Iris pigment epithelial cell (primary cell): ENCODE results near the gene DCAF15.
"Not testable (repeated sequence)": the region's sequence is repeated elsewhere in the genome, so short reads cannot be mapped to it uniquely, and the experiment has no call there.

Experiments used
- DNase-seq: peaks from one replicate; pipeline ENCODE4 v3.0.0-alpha.2; 2011; ENCODE audit warnings: low read depth

The DCAF15 gene

DNA sequence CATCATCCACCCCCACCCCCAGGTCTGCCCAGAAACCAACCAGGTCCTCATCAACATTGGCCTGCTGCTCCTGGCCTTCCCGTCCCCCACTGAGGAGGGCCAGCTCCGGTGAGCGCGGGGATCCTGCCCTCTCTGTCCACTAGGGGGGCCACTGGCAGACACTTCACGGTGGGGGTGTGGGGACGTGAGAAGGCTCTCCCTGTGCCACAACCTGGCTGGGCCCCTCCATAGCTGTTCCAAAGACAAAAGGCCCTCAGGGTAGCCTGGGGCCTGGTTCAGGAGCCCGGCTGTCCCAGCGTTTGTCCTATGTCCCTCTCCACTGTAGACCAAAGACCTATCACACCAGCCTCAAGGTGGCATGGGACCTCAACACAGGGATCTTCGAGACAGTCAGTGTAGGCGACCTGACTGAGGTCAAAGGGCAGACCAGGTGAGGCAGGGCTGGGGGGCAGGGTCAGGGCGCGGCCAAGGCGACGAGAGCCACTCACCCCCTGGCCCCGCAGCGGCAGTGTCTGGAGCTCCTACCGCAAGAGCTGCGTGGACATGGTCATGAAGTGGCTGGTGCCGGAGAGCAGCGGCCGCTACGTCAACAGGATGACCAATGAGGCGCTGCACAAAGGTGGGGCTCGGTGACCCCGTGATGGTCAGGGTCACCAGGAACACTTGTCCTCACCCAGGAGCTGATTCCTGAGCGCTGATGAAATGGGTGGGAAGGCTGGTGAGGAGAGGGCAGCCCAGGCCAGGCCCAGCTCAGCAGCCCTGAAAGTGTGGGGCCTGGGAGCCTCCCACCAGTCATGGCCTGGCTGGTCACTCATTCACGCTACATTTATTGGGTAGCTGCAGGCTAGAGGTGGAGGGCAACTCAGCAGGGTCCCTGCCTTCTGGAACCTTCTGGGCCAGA is 7.9 kb downstream of the DCAF15 start:
- DNase-seq = no peak

DNA sequence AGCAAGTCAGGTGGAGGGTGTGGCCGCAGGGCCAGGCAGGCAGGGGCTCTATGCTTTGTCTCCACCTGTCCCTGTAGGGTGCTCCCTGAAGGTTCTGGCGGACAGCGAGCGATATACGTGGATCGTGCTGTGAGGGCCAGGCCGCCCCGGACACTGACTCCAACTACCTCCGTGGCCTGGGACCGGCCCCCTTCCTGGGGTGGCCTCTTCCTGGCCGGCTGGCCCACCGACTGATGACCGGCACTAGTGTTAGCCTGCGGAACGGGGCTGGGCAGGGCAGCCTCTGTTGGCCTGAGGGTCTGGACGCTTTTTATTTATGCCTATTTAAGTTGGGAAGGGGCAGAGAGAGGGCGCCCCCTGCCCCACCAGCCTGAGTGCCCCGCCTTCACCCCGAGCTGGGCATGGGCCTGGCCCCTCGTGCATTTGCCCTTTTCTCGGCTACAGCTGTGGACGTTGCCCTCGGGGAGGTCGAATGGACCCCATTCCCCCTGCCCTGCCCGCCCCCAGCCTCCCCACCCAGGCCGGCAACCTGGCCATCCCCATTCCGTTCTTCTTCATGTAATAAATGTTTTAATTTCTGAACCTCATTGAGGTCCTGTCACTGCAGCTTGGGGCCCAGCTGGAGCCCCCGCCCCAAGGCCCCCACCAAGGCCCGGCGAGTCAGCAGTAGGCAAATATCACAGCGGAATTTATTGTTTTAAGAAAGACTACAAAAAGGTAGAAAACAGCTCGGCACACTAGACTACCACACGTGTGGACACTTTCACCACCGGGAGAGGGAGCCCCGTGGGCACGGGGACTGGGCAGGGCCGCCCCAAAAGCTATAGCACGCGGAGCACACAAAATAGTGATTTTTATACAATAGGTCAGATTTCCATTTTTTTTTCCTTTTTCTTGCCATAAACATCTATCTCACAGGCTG is 8.8 kb downstream of the DCAF15 start:
- DNase-seq = no peak

DNA sequence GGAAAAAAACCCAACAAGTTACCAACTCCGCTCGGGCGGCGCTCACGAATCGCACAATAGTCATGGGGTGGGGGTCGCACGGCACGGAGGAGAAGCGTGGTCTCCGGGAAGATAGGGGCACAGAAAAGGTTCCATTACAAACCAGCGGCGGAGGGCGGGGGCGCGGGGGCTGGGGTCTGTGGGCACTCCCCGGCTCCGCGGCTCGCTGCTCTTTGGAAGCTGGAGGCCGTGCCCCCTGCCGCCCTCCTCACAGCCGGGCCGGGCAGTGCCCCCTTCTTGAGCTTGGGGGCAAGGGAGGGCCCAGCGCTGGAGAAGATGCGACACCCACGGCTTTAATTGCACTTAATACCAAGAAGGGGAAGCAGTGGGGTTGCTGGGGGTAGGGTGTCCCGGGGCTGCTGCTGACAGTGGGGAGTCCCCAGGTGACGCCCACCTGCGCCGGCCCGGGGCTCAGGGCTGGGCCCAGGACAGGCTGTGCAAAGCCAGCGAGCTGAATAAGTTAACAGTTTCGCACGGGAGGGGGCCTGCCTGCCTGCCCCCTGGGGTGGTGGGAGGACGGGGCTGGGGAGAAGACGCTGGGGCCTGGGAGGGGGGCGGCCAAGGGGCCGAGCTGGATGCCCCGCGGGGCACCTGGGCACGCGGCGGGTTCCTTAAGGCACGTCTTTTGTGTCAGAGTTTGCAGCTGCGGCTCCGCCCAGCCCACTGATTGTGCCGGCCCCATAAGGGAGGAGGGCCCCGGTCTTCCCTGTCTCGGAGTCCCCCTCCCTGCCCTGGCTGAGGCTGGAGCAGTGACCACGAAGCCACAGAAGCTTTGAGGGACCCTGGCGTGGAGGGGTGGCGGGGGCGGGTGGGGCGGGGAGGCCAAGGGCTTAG is 9.8 kb downstream of the DCAF15 start:
- DNase-seq = no peak

DNA sequence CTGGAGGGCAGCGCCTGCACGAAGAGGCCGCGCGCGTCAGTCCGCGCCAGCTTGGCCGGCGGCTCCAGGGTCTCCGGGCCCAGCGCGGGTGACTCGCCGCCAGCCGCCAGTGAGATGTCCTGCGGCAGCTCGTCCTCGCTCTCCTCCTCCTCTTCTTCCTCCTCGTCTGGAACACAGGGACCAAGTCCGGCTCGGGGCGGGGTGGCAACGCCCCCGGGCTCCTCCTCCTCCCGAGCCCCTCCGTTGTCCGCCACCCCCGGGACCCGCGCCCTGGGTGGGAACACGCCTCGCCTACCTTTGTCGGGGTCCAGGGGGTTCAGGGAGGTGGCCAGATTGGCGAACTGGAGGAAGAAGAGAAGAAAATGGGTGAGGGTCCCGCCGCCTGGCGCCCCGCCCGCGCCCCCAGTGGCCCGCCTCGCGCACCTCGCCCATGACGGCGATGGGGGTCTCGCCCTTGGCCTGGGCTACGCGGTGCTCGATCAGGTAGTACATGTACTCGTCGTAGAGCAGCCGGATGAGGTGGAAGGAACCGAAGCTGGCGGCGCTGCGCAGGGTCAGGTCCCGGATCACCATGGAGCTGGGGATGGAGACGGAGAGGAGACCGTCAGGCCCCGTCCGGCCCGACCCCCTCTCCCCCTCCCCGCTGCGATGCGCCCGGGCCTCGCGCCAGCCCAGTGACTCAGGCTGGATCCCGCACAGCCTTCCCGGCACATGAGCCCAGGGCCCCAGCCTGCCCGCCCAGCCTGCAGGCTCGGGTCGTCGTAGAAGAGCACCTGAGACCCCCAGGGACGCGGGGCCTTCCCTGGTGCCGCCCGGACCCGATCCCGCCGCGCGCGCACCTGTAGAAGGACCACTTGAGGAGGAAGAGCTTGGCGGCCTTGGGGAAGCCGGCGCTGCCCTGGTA is 10.6 kb downstream of the DCAF15 start:
- DNase-seq = peak; percentile 55

DNA sequence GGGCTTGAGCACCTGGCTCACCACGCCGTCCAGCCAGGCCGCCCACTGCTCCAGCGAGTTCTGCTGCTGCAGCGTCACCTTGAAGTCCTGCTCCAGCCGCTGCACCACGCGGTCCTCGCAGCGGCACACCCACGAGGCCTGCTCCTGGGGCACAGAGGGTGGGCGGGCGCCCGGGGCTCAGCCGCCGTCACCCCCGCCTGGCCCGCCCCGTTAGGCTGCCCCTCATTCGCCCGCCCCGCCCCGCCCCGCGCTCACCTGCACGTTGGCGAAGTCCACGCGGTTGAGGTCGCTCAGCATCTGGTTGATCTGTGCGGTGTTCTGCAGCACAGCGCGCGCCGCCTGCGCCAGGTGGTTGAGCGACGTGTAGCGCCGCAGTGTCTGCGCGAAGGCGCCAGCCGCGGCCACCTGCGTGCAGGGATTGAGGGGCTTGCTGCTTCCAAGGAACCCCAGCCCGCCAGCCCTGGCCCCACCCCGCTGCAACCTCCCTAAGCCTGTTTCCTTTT is 11.3 kb downstream of the DCAF15 start:
- no peak for DNase-seq

DNA sequence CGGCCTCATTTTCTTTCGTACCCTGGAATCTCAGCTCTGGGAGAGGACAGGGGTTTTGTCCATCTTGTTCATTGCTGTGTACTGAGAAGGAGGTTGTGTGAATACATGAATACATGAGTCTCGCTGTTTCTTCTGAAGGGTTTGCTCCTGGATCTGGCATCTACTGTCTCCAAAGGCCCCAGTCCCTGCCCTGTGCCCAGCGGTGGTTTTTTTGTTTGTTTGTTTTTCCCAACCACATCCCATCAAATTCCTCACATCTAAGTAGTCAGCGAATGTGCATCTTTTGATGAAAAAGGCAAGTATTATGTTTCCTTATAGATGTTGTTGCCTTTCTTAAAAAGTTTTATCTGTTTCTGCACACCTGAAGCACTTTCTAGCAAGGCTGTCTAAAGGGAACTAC is 12.5 kb downstream of the DCAF15 start:
- DNase-seq = no peak

DNA sequence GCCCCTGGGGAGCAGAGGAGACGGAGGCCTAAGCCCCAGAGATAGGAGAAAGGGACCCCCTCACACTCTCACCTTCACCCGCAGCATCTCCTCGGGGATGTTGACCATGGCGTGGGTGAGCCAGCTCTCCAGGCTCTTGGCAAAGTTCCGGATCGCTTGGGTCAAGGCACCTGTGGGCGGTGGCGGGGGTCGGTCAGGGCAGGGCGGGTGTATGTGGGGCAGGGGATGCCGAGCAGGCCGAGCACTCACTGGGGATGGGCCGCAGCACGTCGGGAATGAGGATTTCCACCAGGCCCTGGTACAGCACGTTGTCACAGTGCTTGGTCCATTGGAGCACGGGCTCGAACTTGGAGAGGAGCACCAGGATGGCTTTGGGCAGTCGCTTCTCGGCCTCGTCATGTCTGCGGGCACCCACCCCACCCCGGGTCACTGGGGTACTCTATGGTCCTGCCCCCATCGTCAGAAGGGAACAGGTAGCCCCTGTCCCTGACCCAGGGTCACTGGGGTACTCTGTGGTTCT is 13.1 kb downstream of the DCAF15 start:
- no peak for DNase-seq

DNA sequence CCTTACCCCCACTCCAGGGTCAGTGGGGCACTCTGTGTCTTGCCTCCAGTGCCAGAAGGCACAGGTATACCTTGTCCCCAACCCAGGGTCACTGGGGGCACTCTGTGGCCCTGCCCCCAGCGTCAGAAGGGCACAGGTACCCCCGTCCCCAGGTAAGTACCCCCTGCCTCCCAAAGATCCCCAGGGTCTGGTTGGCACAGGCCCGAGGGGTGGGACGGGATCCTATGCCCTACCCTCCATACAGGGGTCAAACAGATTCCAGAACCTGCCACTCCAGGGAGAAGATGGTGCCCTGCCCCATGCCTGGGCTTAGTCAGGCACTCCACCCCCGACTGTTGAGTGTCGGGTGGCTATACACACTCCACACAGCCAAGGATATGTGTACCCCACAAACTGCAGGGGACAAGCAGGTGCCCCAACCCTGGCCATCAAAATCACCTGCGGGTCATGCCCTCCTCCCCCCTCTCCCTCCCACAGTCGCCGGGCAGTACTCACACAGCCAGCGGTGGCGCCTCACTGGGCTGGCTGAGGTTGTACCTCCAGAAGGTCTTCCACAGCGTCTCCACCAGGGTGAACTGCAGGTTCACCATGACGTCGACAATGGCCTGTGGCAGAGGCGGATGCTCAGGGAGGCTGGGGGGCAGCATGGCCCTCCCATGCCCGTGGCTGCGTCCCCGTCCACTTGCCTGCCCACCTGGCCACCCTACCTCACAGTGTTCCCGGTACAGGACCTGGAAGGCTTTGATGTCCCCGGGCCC is 13.8 kb downstream of the DCAF15 start:
- DNase-seq = no peak

DNA sequence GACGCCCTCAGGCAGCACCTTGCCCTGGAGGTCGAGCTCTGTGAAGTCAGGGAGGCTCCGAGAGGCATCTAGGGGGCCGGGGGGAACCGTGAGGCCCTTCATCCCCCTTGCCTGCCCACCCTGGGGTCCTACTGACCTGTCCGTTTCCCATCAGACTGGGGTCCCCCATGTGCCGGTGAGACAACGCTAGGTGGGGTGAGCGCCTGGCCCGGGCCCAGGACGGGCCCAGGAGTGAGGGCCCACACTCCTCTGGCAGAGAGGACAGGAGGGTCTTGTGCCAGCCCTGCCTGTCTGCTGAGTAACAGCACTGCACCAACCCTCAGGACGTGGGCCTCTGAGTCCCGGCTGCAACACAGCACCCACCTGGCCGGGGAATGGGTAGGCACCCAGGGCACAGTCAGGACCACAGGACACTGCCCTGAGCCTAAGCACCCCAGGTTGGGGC is 14.4 kb downstream of the DCAF15 start:
- DNase-seq = no peak

DNA sequence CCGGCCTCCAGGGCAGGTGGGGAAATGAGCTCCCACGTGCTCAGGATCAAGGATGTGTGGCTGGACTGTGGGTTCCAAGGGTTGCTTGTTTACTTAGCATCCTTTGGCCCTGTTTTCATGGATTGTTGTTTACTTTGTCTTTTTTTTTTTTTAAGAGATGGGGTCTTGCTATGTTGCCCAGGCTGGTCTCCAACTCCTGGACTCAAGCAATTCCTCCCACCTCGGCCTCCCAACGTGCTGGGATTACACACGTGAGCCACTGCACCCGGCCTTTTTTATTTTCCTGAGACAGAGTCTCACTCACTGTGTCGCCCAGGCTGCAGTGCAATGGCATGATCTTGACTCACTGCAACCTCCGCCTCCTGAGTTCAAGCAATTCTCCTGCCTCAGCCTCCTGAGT is 14.9 kb downstream of the DCAF15 start:
- not testable (repeated sequence) for DNase-seq

DNA sequence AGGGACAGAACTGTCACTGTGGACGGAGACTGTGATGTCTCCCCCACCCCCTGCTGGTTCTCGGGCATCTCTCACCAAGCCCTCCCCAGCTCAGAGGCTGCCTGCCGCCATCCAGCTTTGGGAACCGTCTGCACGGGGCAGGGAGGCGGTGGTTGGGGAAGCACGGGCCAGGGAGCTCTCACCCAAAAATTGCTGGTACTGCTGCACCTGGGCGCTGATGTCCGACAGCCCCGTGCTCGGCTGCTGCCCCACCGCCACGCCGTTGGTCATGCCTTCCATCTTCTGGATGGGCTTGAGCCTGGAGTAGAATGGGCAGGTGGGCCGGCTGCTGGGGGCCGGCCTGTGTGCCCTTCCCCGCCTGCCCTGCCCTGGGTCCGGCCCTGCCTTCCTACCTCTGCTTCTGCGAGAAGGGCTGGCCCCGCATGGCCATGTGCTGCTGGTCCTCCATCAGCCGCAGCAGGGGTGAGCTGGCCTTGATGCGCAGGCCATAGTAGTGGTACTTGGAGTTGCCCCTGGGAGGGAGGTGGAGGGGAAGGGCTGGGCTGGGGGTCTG is 16.1 kb downstream of the DCAF15 start:
- no peak for DNase-seq

DNA sequence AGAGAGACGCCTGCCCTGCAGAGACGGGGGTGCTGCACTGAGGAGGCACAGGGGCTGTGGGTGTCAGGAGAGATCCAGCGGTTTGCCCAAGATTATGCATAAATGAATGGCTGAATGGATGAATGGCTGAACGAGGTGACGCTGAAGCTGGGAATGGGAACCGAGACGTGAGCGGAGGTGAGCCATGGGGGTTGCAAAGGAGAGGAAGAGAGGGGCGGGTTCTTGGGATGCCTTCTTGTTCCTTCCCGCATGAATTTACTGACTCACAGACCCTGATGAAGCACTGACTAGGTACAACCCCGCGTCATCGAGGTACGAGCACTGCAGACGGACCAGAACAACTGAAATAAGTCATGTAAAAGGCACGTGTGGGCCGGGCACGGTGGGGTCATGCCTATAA is 16.7 kb downstream of the DCAF15 start:
- no peak for DNase-seq

DNA sequence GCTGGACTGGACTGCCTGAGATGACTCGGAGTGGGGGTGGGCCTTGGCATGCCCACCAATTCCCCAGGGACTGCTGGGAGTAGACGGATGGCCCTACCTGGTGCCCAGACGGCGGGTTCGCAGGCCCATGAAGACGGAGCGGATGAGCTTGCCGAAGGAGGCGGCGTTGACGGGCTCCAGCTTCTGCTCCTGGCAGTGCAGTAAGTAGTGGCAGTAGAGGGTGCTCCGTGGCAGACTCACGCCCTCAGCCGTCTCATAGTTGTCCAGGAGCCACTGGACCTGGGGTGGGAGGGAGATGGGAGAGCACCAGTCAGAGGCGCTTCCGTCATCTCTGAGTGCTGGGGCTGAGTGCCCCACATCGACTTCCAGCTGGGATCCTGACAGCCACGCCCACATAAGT is 17.6 kb downstream of the DCAF15 start:
- DNase-seq = no peak

DNA sequence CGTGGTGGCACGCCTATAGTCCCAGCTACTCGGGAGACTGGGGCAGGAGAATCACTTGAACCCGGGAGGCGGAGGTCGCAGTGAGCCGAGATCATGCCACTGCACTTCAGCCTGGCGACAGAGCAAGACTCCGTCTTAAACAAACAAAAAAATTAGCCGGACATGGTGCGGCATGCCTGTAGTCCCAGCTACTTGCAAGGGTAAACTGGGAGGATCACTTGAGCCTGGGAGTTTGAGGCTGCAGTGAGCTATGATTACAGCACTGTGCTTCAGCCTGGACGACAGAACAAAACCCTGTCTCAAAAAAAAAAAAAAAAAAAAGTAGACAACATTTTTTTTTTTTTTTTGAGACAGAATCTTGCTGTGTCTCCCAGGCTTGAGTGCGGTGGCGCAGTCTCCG is 19.6 kb downstream of the DCAF15 start:
- DNase-seq = not testable (repeated sequence)

DNA sequence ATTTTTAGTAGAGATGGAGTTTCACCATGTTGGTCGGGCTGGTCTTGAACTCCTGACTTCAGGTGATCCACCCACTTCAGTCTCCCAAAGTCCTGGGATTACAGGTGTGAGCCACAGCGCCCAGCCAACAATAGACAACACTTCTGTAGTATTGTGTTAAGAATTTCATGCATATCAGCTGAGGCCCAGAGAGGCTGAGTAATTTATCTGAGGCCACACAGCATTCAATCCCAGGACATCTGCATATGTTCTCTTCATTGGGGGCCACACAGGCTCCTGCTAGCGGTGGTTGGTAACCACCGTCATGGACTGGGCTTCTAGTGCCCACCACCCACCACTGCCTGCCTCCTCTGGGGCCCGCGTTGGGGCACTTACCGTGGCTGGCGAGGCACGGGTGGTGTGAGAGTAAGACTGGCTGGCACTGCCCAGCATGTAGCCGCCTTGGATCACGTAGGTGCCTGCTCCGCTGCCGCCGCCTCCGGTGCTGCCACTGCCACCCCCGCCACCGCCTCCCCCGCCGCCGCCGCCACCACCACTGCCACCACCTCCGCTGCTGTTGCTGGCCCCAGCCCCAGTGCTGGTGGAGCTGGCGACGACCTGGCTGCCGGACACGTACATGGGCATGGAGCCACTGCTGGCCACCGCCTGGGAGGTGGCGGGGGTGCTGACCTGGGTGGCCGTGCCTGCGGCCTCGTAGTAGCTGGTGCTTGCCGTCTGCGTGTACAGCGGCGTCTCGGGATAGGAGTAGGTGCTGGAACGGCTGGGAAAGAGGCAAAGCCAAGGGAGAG is 20.3 kb downstream of the DCAF15 start:
- DNase-seq = no peak

DNA sequence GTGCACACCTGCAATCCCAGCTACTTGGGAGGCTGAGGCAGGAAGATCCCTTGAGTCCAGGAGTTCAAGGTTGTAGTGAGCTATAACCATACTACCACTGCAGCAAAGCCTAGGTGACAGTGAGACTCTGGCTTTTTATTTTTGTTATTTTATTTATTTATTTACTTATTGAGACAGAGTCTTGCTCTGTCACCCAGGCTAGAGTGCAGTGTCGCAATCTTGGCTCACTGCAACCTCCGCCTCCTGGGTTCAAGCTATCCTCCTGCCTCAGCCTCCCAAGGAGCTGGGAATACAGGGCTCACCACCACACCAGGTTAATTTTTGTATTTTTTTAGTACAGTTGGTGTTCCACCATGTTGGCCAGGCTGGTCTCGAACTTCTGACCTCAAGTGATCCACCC is 21.2 kb downstream of the DCAF15 start:
- not testable (repeated sequence) for DNase-seq

DNA sequence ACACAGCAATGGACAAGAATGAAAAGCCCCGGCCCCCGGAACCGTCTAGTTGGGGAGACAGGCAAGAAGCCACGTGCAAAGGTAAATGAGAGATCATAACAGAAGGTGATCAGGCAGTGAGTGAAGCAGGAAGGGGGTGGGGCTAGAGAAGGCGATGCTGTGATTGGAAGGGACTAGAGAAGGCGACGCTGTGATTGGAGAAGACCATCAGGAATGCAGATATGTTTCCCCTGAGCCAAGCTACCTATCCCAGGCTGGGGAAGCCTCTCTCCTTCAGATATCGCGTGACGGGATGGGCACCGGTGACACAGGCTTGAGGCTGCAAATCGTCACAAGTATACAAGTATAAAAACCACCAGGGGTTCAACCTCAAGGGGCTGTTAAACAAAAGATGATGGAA is 21.8 kb downstream of the DCAF15 start:
- peak; percentile 45 for DNase-seq

DNA sequence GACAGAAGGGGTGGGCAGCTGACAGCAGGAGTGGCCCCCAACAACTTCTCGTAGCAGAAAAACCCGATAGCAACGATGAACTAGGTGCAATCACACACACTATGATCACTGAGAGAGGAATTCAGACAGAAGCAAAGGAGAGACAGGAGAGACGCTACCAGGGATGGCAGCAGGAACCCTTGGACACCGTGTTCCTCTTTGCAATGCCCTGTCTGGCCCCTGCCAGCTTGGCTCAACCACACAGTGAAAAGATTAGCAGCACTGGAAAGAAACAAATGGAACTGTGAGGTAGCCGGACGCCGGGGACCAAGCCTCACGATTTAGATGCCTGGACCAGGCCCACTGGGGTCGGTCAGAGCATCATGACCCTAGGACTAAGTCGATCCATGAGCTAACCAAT is 23.6 kb downstream of the DCAF15 start:
- no peak for DNase-seq

DNA sequence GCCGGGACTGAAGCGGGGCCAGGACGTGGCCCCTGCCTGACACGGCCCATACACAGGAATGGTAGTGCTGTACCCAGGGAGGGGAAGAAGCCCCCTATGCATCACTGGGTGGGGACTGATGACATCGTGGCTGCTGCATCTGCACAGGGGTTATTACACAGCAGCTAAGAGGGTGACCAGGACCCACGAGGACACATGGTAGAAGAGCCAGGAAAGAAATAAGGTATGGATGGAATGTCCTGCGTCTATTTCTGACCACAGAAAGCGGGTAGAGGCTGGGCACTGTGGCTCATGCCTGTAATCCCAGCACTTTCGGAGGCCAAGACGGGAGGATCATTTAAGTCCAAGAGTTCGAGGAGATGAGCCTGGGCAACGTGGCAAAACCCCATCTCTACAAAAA is 24.1 kb downstream of the DCAF15 start:
- DNase-seq = peak; percentile 13
